ENCODE measurements around the gene ASGR1. TPM values are rescaled to one million over a fixed set of nuclear protein-coding genes. Genes with fewer than 3 reads are reported as not detected.

Gene ASGR1
- total and polyA plus RNA-seq, 12 donors: 0.29 to 6.9 (median 1.8) TPM; not detected in 2

DNA sequence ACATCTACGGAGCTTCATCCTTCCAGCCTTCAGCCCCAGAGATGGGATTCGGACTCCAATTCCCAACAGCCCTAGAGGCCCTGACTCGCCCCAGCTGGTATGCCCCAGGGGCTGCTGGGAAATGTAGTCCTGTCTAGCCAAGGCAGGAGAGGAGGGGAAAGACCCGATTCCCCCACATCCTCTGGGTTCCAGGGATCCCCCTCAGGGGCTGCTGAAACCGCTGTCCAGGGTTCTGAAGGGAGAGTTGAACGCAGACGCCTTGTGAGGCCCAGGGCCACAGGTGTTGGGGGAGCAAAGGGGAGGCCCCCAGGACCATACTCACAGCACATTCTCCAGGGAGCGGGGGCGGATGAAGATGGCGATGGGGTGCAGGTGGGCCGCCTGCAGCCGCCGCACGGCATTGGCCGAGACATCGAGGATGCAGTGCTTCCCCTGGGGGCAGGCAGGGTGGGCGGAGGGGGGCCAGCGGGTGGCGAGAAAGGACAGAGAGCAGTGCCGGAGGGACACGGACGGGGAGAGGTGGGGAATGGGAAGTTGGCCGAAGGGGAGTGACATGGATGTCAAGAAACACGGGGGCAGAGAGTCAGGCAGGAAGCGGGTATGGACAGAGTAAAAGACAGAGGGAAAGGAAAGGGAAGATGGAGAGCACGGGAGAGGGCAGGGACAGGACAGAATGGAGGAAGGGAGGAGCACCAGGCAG lies 12.6 kb upstream of the ASGR1 start:
- DNase-seq: peak in 2 of 7 donors; percentile 39 to 49

DNA sequence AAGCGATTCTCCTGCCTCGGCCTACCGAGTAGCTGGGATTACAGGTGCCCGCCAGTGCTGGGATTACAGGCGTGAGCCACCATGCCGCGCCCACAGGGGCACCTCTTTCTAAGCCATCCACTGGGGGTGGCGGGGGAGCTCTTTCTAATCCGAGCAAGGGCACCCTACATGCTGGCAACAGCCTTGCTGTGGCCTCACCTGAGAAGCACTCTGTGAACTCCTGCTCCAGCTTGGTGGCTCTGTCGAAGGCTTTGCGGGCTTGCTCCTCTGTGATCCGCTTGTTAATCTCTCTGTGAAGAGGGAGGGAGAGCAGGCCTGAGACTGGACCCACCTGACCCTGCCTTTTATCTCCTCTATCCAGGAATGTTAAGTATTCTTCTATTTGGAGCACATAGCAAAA lies 11.9 kb upstream of the ASGR1 start:
- intact Hi-C loops (cut with DNase I): no loop called here
- no peak overlapping the region for H3K4me3 ChIP-seq
- no peak overlapping the region for H3K27ac ChIP-seq
- DNase-seq: peak in 1 of 7 donors; percentile 13
- 93 to 97% (median 95%) methylated on average over 11 to 12 of the region's 12 CpGs for WGBS, 4 donors
- H3K9me3 ChIP-seq (replicated peaks in 1 of 3): no peaks in the 10 kb centered on the region
- H3K4me1 ChIP-seq (replicated peaks in 1 of 2): no peaks in the 10 kb centered on the region
- peaks cover 0 to 44% of the 10 kb centered on the region in 2 donors for H3K36me3 ChIP-seq (replicated peaks in 1 of 2)
- no peaks in the 10 kb centered on the region for H3K27me3 ChIP-seq
- no peak for TF ChIP-seq POLR2A (IDR thresholded peaks at IDR 0.05)
- TF ChIP-seq, protein P1, sequence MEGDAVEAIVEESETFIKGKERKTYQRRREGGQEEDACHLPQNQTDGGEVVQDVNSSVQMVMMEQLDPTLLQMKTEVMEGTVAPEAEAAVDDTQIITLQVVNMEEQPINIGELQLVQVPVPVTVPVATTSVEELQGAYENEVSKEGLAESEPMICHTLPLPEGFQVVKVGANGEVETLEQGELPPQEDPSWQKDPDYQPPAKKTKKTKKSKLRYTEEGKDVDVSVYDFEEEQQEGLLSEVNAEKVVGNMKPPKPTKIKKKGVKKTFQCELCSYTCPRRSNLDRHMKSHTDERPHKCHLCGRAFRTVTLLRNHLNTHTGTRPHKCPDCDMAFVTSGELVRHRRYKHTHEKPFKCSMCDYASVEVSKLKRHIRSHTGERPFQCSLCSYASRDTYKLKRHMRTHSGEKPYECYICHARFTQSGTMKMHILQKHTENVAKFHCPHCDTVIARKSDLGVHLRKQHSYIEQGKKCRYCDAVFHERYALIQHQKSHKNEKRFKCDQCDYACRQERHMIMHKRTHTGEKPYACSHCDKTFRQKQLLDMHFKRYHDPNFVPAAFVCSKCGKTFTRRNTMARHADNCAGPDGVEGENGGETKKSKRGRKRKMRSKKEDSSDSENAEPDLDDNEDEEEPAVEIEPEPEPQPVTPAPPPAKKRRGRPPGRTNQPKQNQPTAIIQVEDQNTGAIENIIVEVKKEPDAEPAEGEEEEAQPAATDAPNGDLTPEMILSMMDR (IDR thresholded peaks at IDR 0.05): no peak

More for the DNA sequence above, 12.6 kb upstream of the ASGR1 start:
- H3K4me3 ChIP-seq: no peak overlapping the region
- 79 to 87% (median 83%) methylated on average over 21 to 26 of the region's 26 CpGs for WGBS, 4 donors
- intact Hi-C loops (cut with DNase I): no loop called here
- peaks cover 0 to 51% of the 10 kb centered on the region in 2 donors for H3K36me3 ChIP-seq (replicated peaks in 1 of 2)
- TF ChIP-seq, protein P1 (IDR thresholded peaks at IDR 0.05): no peak
- TF ChIP-seq POLR2A (IDR thresholded peaks at IDR 0.05): no peak
- H3K27me3 ChIP-seq: no peaks in the 10 kb centered on the region
- H3K27ac ChIP-seq: no peak overlapping the region
- H3K9me3 ChIP-seq (replicated peaks in 1 of 3): no peaks in the 10 kb centered on the region
- H3K4me1 ChIP-seq (replicated peaks in 1 of 2): no peaks in the 10 kb centered on the region

DNA sequence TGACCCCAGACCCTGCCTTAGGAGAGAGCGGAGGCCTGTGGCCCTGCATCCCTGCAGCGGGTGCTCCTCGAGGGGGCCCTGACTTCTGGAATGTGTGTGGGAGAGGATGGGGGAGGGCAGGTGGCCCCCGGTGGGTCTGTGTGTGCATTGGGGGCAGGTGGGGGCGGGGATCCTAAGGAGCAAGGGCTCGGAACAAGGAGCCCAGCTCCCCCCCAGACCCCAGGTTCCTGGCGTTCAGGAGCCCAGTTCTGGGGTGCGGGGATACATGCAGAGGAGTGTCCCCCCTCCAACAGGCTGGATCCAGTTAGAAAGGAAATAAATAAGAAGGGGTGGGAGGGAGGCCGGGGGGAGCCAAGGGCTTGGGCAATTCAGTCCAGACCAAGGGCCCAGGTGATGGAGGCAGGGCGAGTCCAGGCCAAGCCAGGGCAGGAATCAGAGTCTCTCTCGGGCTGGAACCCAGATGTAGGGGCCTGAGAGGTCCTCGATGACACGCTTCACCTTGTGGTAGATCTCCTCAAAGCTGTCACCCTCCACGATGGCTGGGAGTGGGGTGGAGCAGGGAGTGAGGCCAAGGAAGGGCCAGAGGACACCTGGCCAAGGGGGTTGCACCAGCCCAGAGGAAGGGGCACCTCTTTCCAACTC lies 11.2 kb upstream of the ASGR1 start:
- H3K9me3 ChIP-seq (replicated peaks in 1 of 3): no peaks in the 10 kb centered on the region
- no peaks in the 10 kb centered on the region for H3K4me1 ChIP-seq (replicated peaks in 1 of 2)
- DNase-seq: no peak
- no peak overlapping the region for H3K27ac ChIP-seq
- no peak overlapping the region for H3K4me3 ChIP-seq
- H3K27me3 ChIP-seq: no peaks in the 10 kb centered on the region
- no peak for TF ChIP-seq POLR2A (IDR thresholded peaks at IDR 0.05)
- TF ChIP-seq, protein P1 (IDR thresholded peaks at IDR 0.05): no peak
- intact Hi-C loops (cut with DNase I): no loop called here
- peaks cover 0 to 38% of the 10 kb centered on the region in 2 donors for H3K36me3 ChIP-seq (replicated peaks in 1 of 2)
- 87 to 90% (median 89%) methylated on average over 14 of the region's 14 CpGs for WGBS, 4 donors

DNA sequence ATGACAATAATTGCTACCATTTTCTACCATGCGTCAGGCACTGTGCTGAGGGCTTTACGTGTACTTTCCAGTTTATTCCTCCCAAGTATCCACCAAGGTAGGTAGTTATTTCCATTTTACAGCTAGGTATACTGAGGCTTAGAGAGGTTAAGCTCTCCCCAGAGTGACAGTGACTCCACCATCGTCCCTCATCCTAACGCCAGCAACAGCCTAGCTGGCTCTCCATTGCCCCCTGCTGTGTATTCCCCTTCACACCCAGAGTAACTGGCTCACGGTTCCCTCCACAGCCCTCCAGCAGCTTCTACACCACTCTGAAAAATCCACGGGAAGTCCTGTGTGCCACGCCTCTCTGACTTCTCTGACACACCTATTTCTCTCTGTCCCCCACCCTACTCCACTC lies 7.1 kb upstream of the ASGR1 start:
- TF ChIP-seq, protein P1 (IDR thresholded peaks at IDR 0.05): peak in 1 of 6 experiments; percentile 15
- no peak for TF ChIP-seq POLR2A (IDR thresholded peaks at IDR 0.05)
- Histone ChIP-seq H3K36me3 (replicated peaks in 1 of 2) (peaks cover 0 to 11% of the 10 kb centered on the region in 2 donors), H3K27ac (no peak overlapping the region), H3K9me3 (replicated peaks in 1 of 3) (no peaks in the 10 kb centered on the region), H3K27me3 (no peaks in the 10 kb centered on the region), H3K4me3 (no peak overlapping the region), H3K4me1 (replicated peaks in 1 of 2) (peaks cover 0 to 8% of the 10 kb centered on the region in 2 donors)
- DNase-seq: no peak
- intact Hi-C loops (cut with DNase I): no loop called here
- 66 to 74% (median 68%) methylated on average over 7 of the region's 7 CpGs for WGBS, 4 donors
